ENCODE data around the gene STK39.

Gene STK39

GRCh38 chr2:168152902-168153530, 94.4 kb downstream of the STK39 start:
- Histone ChIP-seq H3K4me2 (ENCODE audit: low read length) (no peak overlapping the region), H3K4me1 (ENCODE audit: control insufficient read depth, low read length) (no peaks in the 10 kb centered on the region), H4K20me1 (ENCODE audit: control insufficient read depth, insufficient read depth, low read depth, low read length) (no peaks in the 10 kb centered on the region), H3K79me2 (ENCODE audit: control insufficient read depth, low read length) (no peaks in the 10 kb centered on the region), H3K27ac (ENCODE audit: low read depth, low read length) (no peak overlapping the region), H3K27me3 (ENCODE audit: control insufficient read depth, low read length) (no peaks in the 10 kb centered on the region), H3F3A (ENCODE audit: control insufficient read depth, insufficient read depth) (no peaks in the 10 kb centered on the region), H3K36me3 (ENCODE audit: control insufficient read depth, low read length) (no peaks in the 10 kb centered on the region; the same call in 1 of the 2 replicates), H3K9me3 (ENCODE audit: control insufficient read depth, insufficient read depth, low read length) (no peaks in the 10 kb centered on the region), H3K4me3 (ENCODE audit: low read length) (no peak overlapping the region), H3K9me2 (replicated peaks; ENCODE audit: control insufficient read depth, low read length) (no peaks in the 10 kb centered on the region)
- TF ChIP-seq EZH2phosphoT487 (IDR thresholded peaks at IDR 0.05; ENCODE audit: borderline replicate concordance, low read length), result no peak

GRCh38 chr2:168149986-168150385, 97.4 kb downstream of the STK39 start:
- Histone ChIP-seq H3K4me1 (ENCODE audit: control insufficient read depth, low read length) (no peaks in the 10 kb centered on the region), H3K4me3 (ENCODE audit: low read length) (no peak overlapping the region), H3K36me3 (ENCODE audit: control insufficient read depth, low read length) (no peaks in the 10 kb centered on the region; the same call in 1 of the 2 replicates), H3K27me3 (ENCODE audit: control insufficient read depth, low read length) (no peaks in the 10 kb centered on the region), H3K27ac (ENCODE audit: low read depth, low read length) (no peak overlapping the region), H3K9me2 (replicated peaks; ENCODE audit: control insufficient read depth, low read length) (no peaks in the 10 kb centered on the region), H3K79me2 (ENCODE audit: control insufficient read depth, low read length) (no peaks in the 10 kb centered on the region), H4K20me1 (ENCODE audit: control insufficient read depth, insufficient read depth, low read depth, low read length) (no peaks in the 10 kb centered on the region), H3K9me3 (ENCODE audit: control insufficient read depth, insufficient read depth, low read length) (no peaks in the 10 kb centered on the region), H3F3A (ENCODE audit: control insufficient read depth, insufficient read depth) (no peaks in the 10 kb centered on the region), H3K4me2 (ENCODE audit: low read length) (no peak overlapping the region)
- TF ChIP-seq CTCF (IDR thresholded peaks at IDR 0.05; ENCODE audit: low read depth, low read length, poor library complexity, severe bottlenecking), result no peak
- no peak for TF ChIP-seq EZH2phosphoT487 (IDR thresholded peaks at IDR 0.05; ENCODE audit: borderline replicate concordance, low read length)

DNA sequence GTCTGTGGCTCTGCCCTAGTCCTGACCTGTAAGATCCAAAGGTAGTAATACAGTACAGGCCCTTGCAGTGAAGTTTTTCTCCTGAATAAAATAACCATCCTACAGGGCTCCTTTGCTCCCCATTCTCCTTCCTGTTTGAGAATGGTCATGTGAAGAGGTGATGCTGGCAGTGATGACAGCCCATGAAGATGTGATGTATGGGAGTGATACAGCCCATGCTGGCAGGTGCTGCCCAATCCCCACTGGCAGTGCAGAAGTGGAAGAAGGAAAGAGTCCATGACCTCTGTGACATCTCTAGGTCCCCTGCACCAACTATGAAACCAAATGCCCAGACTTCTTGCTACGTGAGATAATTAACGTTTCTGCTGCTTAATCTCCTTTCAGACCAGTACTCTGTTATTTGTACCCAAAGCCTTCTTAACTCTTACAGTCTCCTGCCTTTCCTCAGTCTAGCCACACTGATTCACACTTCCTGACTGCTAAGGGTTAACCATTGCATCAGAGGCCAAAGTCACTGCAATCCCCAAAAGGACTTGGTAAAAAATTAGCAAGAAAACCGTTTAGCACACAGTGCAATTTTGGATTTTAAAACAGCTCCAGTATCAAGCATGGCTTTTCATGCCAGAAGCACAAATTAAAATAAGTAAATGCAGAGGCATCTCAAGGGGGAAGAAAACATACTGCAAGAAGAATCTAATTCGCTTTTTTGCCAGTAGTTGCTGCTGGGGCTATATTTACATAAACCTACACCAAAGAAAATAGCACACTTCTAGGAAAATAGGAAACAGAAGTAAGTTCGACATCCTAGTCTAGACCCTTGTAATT, 98.0 kb downstream of the STK39 start:
- H3K4me3 ChIP-seq (ENCODE audit: low read length), result no peak overlapping the region
- no peaks in the 10 kb centered on the region for H3K9me2 ChIP-seq (replicated peaks; ENCODE audit: control insufficient read depth, low read length)
- no peaks in the 10 kb centered on the region for H3K4me1 ChIP-seq (ENCODE audit: control insufficient read depth, low read length)
- H3K36me3 ChIP-seq (ENCODE audit: control insufficient read depth, low read length), result no peaks in the 10 kb centered on the region; the same call in 1 of the 2 replicates
- no peak overlapping the region for H3K4me2 ChIP-seq (ENCODE audit: low read length)
- TF ChIP-seq EZH2phosphoT487 (IDR thresholded peaks at IDR 0.05; ENCODE audit: borderline replicate concordance, low read length) (no peak), CTCF (IDR thresholded peaks at IDR 0.05; ENCODE audit: low read depth, low read length, poor library complexity, severe bottlenecking) (no peak)
- H3F3A ChIP-seq (ENCODE audit: control insufficient read depth, insufficient read depth), result no peaks in the 10 kb centered on the region
- H3K9me3 ChIP-seq (ENCODE audit: control insufficient read depth, insufficient read depth, low read length), result no peaks in the 10 kb centered on the region
- no peaks in the 10 kb centered on the region for H4K20me1 ChIP-seq (ENCODE audit: control insufficient read depth, insufficient read depth, low read depth, low read length)
- H3K27ac ChIP-seq (ENCODE audit: low read depth, low read length), result no peak overlapping the region
- H3K79me2 ChIP-seq (ENCODE audit: control insufficient read depth, low read length), result no peaks in the 10 kb centered on the region
- H3K27me3 ChIP-seq (ENCODE audit: control insufficient read depth, low read length), result no peaks in the 10 kb centered on the region
